Thyroid gland (tissue), 4 donors: Measurements from ENCODE around the gene AP2A2.

Source experiments
- CTCF ChIP-seq, 6 experiments: fragments of 200-600 bp in 3 of 6; fragments of 450-650 bp in 3 of 6; sonication (generic) in 3 of 6; IDR thresholded peaks; one replicate each; pipeline ENCODE4 v1.5.1; 2016 to 2019; ENCODE audit warnings: antibody characterized with exemption in 6 of 6, mild to moderate bottlenecking in 2 of 6, inconsistent platforms in 1 of 6, moderate library complexity in 1 of 6
- POLR2A ChIP-seq, 2 donors: fragments of 450-650 bp; IDR thresholded peaks; one replicate each; pipeline ENCODE4 v1.6.1; 2017; ENCODE audit warnings: antibody characterized with exemption in 2 of 2, mild to moderate bottlenecking in 2 of 2, moderate library complexity in 1 of 2

DNA sequence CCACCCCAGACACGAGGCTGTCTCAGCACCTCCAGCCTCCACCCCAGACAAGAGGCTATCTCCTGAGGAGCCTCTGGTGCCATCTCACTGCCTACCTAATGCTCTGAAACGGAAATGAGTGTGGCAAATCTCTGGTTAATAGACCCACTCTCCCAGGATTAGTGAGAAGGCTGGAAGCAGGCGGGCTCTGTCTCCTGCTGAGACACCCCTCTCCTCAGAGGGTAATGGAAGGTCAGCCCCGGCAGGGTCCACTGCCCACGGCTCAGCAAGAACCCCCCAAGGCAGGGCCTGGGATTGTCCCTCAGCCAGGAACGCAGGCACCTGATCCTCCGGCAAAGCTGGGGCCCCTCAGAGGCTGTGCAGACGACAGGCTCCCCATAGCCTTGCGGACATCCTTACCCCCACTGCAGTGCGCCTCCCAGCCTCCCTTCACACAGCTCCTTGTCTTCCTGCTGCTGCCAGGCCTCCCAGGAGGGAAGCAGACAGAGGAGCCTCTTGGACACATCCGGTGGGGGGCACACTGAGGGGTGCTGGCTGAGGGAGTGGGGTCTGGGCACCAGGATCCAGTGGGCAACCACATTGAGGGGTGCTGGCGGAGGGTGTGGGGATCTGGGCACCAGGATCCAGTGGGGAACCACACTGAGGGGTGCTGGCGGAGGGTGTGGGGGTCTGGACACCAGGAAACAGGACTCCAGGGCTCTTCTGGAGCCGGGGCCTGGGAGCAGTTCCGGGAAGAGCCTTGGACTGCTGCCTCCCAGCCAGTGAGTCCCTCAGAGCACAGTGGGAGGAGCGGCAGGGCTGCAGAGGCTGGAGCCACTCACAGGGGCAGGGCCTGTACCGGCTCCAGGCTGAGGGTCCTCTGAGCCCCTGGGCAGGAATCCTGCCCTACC lies 28.2 kb upstream of the AP2A2 start:
- no peak for TF ChIP-seq POLR2A (IDR thresholded peaks at IDR 0.05)
- no peak for TF ChIP-seq CTCF (IDR thresholded peaks at IDR 0.05)
